Loucy (cell line): Measurements from ENCODE around the gene PMM1.

ENCODE experiments used
- H2AFZ ChIP-seq: fragments of 200-600 bp; sonication (generic); 2 replicates; pipeline ENCODE4 v1.6.0; 2016; ENCODE audit warnings: antibody characterized with exemption, mild to moderate bottlenecking, low read length, moderate library complexity
- H3F3A ChIP-seq: fragments of 200-600 bp; 2 replicates; pipeline ENCODE4 v1.6.0; 2016; ENCODE audit warnings: antibody characterized with exemption, low read depth, mild to moderate bottlenecking
- H3K27me3 ChIP-seq: fragments of 200-600 bp; sonication (generic); 2 replicates; pipeline ENCODE4 v1.6.1; 2014; ENCODE audit warnings: low read length, mild to moderate bottlenecking; ENCODE audit not compliant: insufficient read depth, poor library complexity, severe bottlenecking
- H3K36me3 ChIP-seq: fragments of 200-600 bp; sonication (generic); 2 replicates; pipeline ENCODE4 v1.6.1; 2016; ENCODE audit warnings: low read length; ENCODE audit not compliant: insufficient read depth
- H3K4me1 ChIP-seq: fragments of 200-600 bp; sonication (generic); 2 replicates; pipeline ENCODE4 v1.5.1; 2014; ENCODE audit warnings: low read length, mild to moderate bottlenecking; ENCODE audit not compliant: insufficient read depth, poor library complexity, severe bottlenecking
- H3K4me2 ChIP-seq: fragments of 200-600 bp; sonication (generic); 2 replicates; pipeline ENCODE4 v1.6.0; 2014; ENCODE audit warnings: antibody characterized with exemption, low read length, low read depth, mild to moderate bottlenecking; ENCODE audit not compliant: poor library complexity, severe bottlenecking
- H3K4me3 ChIP-seq: fragments of 200-600 bp; sonication (generic); 2 replicates; pipeline ENCODE4 v1.5.1; 2014; ENCODE audit warnings: low read length, mild to moderate bottlenecking, mixed read lengths; ENCODE audit not compliant: poor library complexity, severe bottlenecking
- H3K79me2 ChIP-seq: fragments of 200-600 bp; sonication (generic); 2 replicates; pipeline ENCODE4 v1.6.1; 2014; ENCODE audit warnings: low read length; ENCODE audit not compliant: insufficient read depth
- H3K9ac ChIP-seq: fragments of 200-600 bp; sonication (generic); 2 replicates; pipeline ENCODE4 v1.6.0; 2014; ENCODE audit warnings: mild to moderate bottlenecking, low read depth, low read length, moderate library complexity; ENCODE audit not compliant: poor library complexity, severe bottlenecking
- H3K9me2 ChIP-seq: fragments of 200-600 bp; sonication (generic); replicated peaks from 2 replicates; pipeline ENCODE4 v1.6.1; 2016; ENCODE audit warnings: low read depth, low read length, mixed read lengths
- H3K9me3 ChIP-seq: fragments of 200-600 bp; sonication (generic); 2 replicates; pipeline ENCODE4 v1.6.1; 2014; ENCODE audit warnings: mild to moderate bottlenecking, antibody characterized with exemption, low read length, low read depth; ENCODE audit not compliant: insufficient read depth
- H4K20me1 ChIP-seq: fragments of 200-600 bp; sonication (generic); 2 replicates; pipeline ENCODE4 v1.6.0; 2014; ENCODE audit warnings: antibody characterized with exemption, low read length, mild to moderate bottlenecking; ENCODE audit not compliant: insufficient read depth, poor library complexity, severe bottlenecking
- CTCF ChIP-seq: fragments of 200-600 bp; sonication (generic); conservative IDR thresholded peaks from 2 replicates; pipeline ENCODE4 v1.5.1; 2014; ENCODE audit warnings: mild to moderate bottlenecking, antibody characterized with exemption, low read length
- EZH2phosphoT487 ChIP-seq: fragments of 200-600 bp; IDR thresholded peaks from 2 replicates; pipeline ENCODE4 v1.6.1; 2018; ENCODE audit warnings: antibody characterized with exemption, mild to moderate bottlenecking, moderate library complexity, borderline replicate concordance

Gene PMM1

GRCh38 chr22:41621911-41622179, 32.2 kb upstream of the PMM1 start:
- Histone ChIP-seq H3K9ac (peak overlapping the region; percentile 98), H3K27me3 (peaks cover 10% of the 10 kb centered on the region), H3K4me1 (peaks cover 24% of the 10 kb centered on the region), H3K9me3 (no peaks in the 10 kb centered on the region), H3K9me2 (no peaks in the 10 kb centered on the region), H3K4me2 (peak overlapping the region; percentile 98), H4K20me1 (peaks cover 41% of the 10 kb centered on the region), H3K36me3 (peaks cover 14% of the 10 kb centered on the region; the same call in 1 of the 2 replicates), H2AFZ (no peak overlapping the region), H3F3A (no peaks in the 10 kb centered on the region), H3K4me3 (peak overlapping the region; percentile 99), H3K79me2 (peaks cover 49% of the 10 kb centered on the region)
- no peak for TF ChIP-seq CTCF
- TF ChIP-seq EZH2phosphoT487: no peak

- peak within 1 kb of the TSS; percentile 98 for H3K4me2 ChIP-seq
- peak within 1 kb of the TSS; percentile 98 for H3K9ac ChIP-seq
- H4K20me1 ChIP-seq: peaks cover 44% of the 10 kb centered on the region
- H3K4me1 ChIP-seq: peaks cover 24% of the 10 kb centered on the region
- H3K27me3 ChIP-seq: peaks cover 15% of the 10 kb centered on the region
- H3F3A ChIP-seq: no peaks in the 10 kb centered on the region
- H2AFZ ChIP-seq: peak within 1 kb of the TSS; percentile 98
- peaks cover 43% of the 10 kb centered on the region for H3K79me2 ChIP-seq
- H3K9me3 ChIP-seq: no peaks in the 10 kb centered on the region
- H3K9me2 ChIP-seq: no peaks in the 10 kb centered on the region
- no peak for TF ChIP-seq EZH2phosphoT487
- TF ChIP-seq CTCF: no peak
- H3K36me3 ChIP-seq: peaks cover 11% of the 10 kb centered on the region; the same call in 1 of the 2 replicates
- H3K4me3 ChIP-seq: peak within 1 kb of the TSS; percentile 99
Measured at GRCh38 chr22:41621099-41621910, 31.7 kb upstream of the PMM1 start, which contains the start of gene XRCC6. Gene XRCC6, plus strand, starts transcription at chr22:41621295. Its CDS starts 710 bp downstream, at chr22:41622005.

- Histone ChIP-seq H3K9ac (peak within 1 kb of the TSS; percentile 98), H3K4me2 (peak within 1 kb of the TSS; percentile 98), H3K4me1 (peaks cover 24% of the 10 kb centered on the region), H3K36me3 (peaks cover 11% of the 10 kb centered on the region; the same call in 1 of the 2 replicates), H4K20me1 (peaks cover 48% of the 10 kb centered on the region), H3K79me2 (peaks cover 39% of the 10 kb centered on the region), H3F3A (no peaks in the 10 kb centered on the region), H2AFZ (peak within 1 kb of the TSS; percentile 98), H3K9me2 (no peaks in the 10 kb centered on the region), H3K27me3 (peaks cover 20% of the 10 kb centered on the region), H3K4me3 (peak within 1 kb of the TSS; percentile 99), H3K9me3 (no peaks in the 10 kb centered on the region)
- no peak for TF ChIP-seq EZH2phosphoT487
- no peak for TF ChIP-seq CTCF
Measured at GRCh38 chr22:41620589-41621098, 31.0 kb upstream of the PMM1 start, which contains the start of gene DESI1. Gene DESI1, minus strand, starts transcription at chr22:41621043. Its CDS starts 204 bp downstream, at chr22:41620839.
